Astrocyte (in vitro differentiated cells and primary cell): Measurements from ENCODE around the gene BCOR.

Source experiments
- EZH2 ChIP-seq: IDR thresholded peaks from 2 replicates; pipeline ENCODE4 v1.6.1; 2012; ENCODE audit warnings: mild to moderate bottlenecking, low read length, inconsistent platforms; ENCODE audit not compliant: insufficient read depth
- TF ChIP-seq, protein P1 (sequence below): IDR thresholded peaks from 2 replicates; pipeline ENCODE4 v1.5.1; 2011; ENCODE audit warnings: low read depth, mild to moderate bottlenecking, inconsistent platforms, low read length, moderate library complexity; ENCODE audit not compliant: insufficient read depth

DNA sequence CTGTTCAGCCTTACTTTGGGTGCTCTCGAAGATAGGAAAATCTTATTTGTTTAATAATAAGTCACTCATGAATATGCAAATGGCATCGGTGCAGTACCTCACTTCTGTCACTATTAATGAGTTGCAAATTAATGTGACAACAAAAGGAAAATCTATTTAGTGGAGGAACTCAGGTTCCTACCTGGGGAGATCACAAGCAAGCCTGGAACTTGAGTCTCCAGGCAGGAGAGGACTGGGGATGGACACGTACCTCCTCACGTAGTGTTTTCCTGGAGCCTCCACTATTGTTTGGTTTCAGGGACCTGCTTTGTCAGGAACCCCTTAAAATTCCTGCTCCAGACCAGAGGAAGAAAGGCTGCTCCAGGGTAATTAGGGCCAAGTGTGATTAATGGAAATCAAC, 82.1 kb downstream of the BCOR start:
- TF ChIP-seq, protein P1, sequence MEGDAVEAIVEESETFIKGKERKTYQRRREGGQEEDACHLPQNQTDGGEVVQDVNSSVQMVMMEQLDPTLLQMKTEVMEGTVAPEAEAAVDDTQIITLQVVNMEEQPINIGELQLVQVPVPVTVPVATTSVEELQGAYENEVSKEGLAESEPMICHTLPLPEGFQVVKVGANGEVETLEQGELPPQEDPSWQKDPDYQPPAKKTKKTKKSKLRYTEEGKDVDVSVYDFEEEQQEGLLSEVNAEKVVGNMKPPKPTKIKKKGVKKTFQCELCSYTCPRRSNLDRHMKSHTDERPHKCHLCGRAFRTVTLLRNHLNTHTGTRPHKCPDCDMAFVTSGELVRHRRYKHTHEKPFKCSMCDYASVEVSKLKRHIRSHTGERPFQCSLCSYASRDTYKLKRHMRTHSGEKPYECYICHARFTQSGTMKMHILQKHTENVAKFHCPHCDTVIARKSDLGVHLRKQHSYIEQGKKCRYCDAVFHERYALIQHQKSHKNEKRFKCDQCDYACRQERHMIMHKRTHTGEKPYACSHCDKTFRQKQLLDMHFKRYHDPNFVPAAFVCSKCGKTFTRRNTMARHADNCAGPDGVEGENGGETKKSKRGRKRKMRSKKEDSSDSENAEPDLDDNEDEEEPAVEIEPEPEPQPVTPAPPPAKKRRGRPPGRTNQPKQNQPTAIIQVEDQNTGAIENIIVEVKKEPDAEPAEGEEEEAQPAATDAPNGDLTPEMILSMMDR, result no peak
- TF ChIP-seq EZH2, result no peak
